ENCODE data around the gene LMTK2.

LMTK2 gene

DNA sequence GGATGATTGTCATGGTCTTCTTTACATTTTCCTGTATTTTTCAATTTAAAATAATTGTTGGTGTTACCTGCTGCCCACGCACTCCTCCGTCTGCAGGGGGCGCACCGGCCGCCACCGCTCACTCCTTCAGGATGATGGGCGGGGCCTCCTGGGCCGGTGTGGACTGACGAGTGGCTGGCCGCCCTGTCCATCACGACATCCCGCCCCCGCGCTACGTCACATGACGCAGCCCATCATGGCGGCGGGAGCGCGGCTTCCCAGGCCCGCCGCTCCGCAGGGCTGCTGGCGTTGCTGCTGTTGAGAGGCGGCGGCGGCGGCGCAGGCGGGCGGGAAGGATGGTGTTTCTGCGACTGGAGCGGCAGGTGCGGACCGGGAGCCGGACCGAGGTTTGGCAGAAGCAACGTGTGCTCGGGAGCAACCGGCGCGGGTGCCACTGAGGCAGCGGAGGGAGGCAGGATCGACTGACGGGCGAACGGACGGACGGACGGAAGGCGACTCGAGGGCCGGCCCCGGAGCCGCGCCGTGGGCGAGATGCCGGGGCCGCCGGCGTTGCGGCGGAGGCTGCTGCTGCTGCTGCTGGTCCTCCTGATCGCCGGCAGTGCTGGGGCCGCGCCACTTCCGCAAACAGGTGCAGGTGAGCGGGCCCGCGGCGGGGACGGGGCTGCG lies at the start of gene LMTK2:
LMTK2 (plus strand) TSS at position 216 of the 666 bp plus-strand sequence; CDS start at position 532, 316 bp downstream.
- DNase-seq (ENCODE audit: low read depth in 2 of 2): peak; percentile 93 to 97

DNA sequence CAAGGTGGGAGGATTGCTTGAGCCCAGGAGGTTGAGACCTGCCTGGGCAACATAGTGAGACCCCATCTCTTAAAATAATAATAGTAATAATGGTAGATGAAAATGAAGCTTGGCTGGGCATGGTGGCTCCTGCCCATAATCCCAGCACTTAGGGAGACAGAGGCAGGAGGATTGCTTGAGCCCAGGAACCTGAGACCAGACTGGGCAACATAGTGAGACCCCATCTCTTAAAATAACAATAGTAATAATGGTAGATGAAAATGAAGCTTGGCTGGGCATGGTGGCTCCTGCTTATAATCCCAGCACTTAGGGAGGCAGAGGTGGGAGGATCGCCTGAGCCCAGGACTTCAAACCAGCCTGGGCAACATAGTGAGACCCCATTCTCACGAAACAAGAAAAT lies 49.5 kb upstream of the LMTK2 start:
- no peak for DNase-seq (ENCODE audit: low read depth in 2 of 2)

DNA sequence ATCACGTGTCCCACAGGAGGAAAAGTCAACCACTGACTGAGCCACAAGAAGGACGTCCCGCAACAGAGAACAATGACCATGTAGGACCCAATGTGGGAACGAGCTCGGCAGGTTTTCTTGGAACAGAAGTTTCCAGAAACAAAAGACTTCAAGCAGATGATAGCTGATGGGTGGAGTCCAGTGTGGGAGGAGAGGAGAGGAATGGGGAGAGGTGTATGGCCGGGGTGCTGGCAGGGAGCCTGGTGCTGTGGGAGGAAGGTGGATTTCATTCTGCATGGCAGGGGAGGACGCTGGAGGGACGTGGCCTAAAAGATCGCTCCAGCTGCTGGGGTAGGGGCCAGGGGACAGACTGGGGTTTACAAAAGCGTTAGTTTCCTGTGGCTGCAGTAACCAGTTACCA lies 48.5 kb upstream of the LMTK2 start:
- DNase-seq (ENCODE audit: low read depth in 2 of 2): no peak

DNA sequence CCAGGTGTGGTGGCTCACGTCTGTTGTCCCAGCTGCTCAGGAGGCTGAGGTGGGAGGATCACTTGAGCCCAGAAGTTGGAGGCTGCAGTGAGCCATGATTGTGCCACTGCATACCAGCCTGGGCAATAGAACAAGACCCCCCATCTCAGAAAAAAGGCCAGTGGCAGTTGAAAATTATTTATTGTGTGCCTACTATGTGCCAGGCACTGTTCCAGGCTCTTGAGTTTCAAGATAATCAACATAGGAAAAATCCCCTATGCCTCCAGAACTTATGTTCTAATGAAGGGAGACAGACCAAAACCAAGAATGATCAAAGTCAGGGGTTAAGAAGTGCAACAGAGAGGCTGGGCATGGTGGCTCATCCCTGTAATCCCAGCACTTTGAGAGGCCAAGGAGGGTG lies 42.4 kb upstream of the LMTK2 start:
- no peak for DNase-seq (ENCODE audit: low read depth in 2 of 2)

DNA sequence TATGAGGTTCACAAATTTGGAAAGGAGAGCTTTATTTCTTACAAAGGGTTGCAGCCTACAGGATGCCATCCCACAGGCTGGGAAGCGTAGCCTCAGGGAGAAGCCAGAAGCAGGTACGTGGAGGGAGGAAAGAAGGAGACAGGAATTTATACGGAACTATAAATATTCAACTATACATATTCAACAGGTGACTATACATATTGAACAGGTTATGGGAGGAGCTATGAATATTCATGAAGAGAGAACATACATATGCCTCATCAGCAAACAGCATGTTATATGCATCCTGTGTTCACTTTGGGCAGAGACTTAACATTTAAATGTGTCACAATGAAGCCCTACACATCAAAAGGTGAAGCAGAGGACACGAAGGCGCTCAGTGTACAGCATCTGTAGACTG lies 40.5 kb upstream of the LMTK2 start:
- DNase-seq (ENCODE audit: low read depth in 2 of 2): no peak

DNA sequence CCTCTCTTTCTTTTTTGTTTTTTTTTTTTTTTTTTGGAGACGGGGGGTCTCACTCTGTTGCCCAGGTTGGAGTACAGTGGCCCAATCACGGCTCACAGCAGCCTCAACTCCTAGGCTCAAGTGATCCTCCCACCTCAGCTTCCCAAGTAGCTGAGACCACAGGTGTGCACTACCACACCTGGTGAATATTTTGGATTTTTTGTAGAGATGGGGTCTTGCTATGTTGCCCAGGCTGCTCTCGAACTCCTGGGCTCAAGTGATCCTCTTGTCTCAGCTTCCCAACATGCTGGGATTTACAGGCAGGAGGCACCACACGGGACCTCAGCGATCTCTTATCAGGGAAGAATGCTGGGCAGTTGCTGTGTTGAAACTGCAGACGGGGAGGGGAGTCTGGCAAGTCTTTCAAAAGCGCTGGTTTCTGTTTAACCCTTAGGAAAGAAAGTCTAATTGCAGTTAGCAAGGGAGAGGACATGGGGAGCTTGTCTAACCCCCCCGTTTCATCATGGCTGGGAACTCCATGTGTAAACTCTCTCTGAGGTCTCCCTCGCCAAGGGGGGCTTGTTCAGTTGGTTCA lies 39.6 kb upstream of the LMTK2 start:
- DNase-seq (ENCODE audit: low read depth in 2 of 2): no peak

DNA sequence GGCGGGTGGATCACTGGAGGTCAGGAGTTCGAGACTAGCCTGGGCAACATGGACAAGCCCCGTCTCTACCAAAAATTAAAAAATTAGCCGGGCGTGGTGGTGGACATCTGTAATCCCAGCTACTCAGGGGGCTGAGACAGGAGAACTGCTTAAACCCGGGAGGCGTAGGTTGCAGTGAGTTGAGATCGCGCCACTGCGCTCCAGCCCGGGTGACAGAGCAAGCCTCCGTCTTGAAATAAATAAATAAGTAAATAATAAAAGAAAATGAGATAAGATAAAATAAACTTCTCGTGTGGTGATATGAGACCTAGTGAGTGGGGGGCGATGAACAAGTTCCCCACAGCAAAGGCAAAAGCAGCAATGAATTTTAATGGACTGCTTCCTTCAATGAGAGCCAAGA lies 33.6 kb upstream of the LMTK2 start:
- no peak for DNase-seq (ENCODE audit: low read depth in 2 of 2)

DNA sequence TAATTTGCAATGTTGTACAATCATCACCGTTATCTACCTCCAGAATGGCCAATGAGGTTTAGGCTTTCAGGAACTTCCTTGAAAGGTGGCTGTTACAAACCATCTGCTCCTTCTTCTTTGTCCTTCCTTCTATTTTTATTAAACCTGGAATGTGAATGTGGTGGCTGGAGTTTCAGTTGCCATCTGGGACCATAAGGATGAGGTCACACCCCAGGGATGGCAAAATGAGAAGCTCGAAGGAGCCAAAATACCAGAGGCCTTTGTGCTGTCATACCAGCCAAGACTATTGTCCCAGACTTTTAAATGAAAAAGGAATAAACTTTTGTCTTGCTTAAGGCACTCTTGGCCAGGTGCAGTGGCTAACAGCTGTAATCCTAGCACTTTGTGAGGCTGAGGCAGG lies 30.9 kb upstream of the LMTK2 start:
- DNase-seq (ENCODE audit: low read depth in 2 of 2): no peak

DNA sequence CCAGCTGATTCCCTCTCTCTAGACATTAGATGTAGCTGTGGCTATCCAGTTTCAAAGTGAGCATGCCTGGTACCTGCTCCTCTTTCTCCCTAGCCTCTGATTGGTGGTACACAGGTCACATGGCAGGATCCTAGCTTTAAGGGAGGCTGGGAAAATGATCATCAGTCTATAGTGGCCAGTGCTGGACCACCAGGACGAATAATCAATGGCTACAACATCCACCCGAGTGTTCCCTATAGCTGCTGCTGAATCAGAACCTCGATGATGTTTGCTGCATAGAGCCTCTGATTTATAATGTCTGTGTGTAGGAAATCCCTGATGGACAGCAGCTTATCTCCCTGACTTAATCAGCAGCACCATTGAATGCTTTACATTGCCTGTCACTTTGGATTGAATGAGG lies 28.9 kb upstream of the LMTK2 start:
- DNase-seq (ENCODE audit: low read depth in 2 of 2): no peak

DNA sequence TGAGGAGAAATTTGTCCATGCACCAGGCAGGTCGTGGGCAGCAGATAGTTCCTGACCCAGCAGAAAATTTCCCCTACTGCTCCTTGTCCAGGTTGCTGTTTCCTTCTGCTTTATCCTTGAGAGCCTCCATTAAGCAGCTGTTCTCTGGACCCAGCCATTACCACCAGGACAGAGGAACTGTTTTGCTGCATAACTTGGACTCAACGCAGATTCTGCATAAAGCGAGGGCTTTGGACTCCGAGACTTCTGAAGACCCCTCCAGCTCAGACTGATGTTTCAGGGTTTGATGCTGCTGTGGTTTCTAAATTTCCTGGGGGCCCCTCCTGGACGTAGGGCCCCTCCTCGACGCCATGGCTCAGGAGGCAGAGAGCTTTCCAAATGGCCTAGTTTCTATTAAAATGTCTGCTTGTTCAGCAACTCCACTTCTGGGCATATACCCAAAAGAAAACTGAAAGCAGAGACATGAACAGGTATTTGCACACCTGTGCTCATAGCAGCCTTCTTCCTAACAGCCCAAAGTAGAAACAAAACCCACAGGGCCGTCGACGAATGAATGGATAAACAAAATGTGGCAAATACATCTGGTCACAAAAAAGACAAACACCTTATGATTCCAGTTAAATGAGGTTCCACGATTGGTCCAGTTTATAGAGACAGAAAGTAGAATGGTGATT lies 28.3 kb upstream of the LMTK2 start:
- DNase-seq (ENCODE audit: low read depth in 2 of 2): no peak

DNA sequence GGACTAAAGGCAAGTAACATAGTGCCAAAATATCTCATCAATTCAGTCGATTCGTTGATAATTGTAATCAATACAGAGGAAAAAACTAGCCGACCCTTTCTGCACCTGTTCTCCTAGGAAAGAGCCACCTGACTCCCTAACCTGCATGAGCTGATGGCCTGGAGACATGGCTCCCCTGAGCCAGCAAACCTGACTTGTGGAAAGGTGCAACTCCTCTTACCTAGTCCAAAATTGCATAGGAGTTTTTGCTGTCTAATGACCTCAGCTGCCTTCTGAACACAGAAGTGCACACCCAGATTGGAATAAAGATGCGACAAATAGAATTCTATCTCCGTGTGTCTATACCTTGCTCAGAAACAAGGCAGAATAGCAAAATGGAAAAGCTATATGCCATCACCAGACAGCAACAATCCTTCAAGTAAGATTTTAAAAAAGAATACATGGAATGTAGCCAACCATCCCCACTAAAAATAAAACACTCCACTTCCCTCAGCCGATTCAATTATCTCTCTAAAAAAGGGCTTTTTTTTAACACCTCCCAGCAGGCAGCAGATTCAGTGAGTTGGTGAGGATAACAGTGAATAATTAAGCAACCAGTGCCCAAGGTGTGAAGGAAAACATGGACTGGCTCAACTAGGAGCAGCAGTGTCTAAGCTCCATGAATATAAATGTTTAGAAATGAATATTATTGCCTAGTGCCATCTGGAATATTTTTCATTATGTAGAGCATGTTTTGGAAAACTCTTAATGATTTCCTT lies 26.6 kb upstream of the LMTK2 start:
- no peak for DNase-seq (ENCODE audit: low read depth in 2 of 2)

DNA sequence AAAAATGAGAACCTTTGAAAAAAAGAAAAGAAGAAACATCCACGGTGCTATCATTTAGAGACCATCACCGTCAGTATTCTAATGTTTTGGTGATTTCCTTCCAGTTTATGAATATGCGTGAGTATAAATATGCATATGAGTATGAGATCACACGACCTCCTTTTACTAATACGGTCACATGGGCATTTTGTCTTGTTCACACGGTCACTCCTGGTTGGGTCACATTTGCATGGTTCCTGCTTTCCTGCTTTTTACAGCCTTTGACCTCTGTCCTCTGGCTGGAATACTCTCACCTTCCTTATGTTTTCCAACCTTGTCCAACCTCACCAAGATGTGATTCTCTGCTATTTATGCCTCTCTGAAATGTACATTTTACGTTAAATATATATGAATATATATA lies 25.3 kb upstream of the LMTK2 start:
- no peak for DNase-seq (ENCODE audit: low read depth in 2 of 2)

DNA sequence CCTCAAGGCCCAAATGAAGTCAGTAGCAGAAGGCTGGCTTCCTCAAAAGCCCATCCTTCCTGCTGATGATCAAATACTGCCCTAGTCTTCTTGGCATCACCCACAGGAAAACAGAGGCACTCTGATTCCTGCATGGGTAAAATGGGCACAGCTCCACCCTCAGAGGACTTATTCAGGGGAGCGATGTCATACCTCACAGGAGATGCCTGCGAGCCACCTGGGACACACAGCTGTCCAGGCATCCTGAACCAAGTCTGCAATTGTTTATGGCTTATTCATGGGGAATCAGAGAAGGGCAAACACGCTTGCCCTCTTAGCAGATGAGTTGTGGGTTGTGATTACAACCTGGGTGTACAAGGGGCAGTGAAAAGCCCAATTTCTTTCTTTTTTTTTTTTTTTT lies 22.0 kb upstream of the LMTK2 start:
- DNase-seq (ENCODE audit: low read depth in 2 of 2): no peak

DNA sequence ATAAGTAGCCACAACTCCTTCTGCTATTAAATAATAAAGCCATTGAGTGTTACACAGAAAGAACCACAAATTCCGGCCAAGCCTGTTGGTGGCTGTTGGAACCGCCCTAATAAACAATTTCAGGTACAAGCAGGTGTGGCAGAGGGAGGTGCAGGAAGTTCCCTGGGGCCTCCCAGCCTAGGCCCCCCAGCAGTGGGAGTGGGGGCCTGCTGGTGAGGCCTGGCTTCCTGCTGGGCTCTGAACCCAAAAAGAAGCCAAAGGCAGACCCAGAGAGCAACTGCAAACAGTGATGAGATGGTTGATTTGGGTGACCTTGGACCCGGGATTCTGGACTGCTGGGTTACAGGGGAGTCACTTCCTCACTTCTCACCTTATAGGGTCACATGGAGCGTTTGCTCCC lies 21.0 kb upstream of the LMTK2 start:
- DNase-seq (ENCODE audit: low read depth in 2 of 2): no peak

DNA sequence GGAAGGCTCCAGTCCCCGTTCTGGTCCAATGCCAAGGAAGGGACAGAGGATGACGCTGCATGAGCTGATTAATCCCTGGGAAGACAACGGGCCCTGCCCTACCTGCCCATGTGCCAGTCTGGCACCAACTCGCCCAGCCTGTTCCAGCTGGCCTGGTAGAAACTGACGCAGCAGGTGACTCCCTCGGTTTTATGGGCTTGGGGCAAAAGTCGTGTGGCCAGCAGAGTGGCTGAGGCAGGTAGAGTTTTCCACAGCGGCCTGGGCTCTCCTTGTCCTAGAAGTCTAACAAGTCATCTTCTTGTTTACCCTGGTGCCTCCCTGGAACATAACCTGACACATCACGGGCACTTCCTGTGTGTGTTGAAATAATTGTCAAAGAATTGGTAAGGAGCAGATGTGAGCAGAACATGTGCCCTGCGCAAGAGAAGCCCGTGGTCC lies 20.4 kb upstream of the LMTK2 start:
- DNase-seq (ENCODE audit: low read depth in 2 of 2): no peak

DNA sequence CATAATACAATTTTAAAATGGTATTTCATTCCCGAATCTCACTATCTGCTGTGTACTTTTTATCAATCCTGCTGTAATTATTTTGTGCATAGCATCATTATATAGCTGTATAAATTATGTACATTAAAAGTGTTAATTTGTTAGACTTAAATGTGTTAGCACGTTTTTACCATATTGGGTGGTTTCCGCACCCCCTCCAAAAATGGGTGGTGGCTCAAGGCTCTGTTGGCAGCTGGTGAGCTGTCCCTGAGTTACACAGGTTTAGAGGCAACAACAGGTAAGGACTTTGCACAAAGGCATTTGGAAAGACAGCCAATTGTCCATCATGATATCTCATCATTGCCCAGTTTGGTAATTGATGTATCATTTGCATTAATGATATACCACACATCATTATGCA lies 18.6 kb upstream of the LMTK2 start:
- no peak for DNase-seq (ENCODE audit: low read depth in 2 of 2)

DNA sequence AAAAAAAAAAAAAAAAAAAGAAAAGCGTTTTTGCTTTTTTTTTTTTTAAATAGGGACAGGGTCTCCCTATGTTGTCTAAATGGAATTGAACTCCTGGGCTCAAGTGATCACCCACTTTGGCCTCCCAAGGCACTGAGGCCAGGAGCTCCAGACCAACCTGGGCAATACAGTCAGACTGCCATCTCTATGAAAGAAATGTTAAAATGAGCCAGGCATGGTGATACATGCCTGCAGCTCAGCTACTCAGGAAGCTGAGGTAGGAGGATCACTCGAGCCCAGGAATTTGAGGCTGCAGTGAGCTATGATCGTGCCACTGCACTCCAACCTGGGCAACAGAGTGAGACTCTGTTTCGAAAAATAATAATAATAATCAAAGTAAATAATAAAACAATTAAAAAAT lies 16.5 kb upstream of the LMTK2 start:
- DNase-seq (ENCODE audit: low read depth in 2 of 2): no peak

DNA sequence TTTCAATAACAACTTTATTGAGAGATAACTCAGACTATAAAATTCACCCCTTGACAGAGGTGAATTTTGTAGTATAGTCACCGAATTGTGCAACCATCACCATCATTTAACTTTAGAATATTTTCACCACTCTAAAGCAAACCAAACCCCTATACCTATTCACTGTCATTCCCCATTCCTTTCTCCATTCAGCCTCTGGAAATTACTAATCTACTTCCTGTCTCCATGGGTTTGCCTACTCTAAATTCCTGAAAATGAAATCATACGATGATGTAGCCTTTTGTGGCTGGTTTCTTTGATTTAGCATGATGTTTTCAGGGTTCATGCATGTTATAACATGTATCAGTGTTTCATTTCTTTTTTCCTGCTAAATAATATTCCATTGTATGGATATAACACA lies 15.6 kb upstream of the LMTK2 start:
- no peak for DNase-seq (ENCODE audit: low read depth in 2 of 2)

DNA sequence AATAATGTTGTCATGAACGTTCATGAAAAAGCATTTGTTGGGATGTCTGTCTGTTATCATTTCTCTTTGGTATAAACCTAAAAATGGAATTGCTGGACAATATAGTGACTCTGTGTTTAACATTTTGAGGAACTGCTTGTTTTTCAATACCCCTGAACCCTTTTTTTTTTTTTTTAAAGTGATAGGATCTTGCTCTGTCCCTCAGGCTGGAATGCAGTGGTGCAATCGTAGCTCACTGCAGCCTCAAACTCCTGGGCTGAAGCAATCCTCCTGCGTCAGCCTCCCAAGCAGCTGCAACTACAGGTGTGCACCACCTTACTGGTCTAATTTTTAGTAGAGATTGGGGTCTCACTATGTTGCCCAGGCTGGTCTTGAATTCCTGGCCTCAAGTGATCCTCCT lies 15.1 kb upstream of the LMTK2 start:
- DNase-seq (ENCODE audit: low read depth in 2 of 2): no peak

DNA sequence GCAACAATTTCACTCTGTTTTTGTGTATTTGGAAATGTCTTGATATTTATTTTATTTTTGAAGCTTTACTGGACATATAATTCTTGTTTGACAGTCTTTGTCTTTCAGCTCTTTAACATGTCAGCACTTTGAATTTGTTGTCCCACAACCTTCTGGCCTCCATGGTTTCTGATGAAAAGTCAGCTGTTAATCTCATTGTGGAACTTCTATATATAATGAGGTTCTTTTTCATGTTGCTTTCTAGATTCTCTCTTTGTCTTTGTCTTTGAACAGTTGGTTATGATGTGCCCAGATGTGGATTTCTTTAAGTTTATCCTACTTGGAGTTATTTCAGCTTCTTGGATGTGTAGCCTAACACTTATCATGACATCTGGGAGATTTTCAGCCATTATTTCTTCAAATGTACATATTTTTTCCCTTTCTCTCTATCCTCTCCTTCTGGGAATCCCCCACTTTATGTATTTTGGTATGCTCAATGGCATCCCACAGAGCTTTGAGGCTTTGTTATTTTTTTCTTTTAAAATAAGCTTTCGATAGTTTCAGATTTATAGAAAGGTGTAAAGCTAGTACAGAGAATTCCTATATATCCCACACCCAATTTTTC lies 9.5 kb upstream of the LMTK2 start:
- no peak for DNase-seq (ENCODE audit: low read depth in 2 of 2)

DNA sequence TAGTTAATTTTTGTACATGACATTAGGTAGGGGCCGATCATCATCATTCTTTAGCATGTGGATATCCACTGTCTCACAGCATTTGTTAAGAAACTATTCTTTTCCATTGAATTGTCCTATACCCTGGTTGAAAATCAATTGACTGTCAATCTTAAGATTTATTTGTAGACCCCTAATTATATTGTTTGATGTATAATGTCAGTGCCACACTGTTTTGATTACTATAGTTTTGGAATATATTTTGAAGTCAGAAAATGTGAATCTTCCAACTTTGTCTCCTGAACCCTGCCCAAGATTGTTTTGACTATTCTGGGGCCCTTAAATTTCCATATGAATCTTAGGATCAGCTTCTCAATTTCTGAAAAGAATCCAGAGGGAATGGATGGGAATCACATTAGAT lies 6.6 kb upstream of the LMTK2 start:
- no peak for DNase-seq (ENCODE audit: low read depth in 2 of 2)

DNA sequence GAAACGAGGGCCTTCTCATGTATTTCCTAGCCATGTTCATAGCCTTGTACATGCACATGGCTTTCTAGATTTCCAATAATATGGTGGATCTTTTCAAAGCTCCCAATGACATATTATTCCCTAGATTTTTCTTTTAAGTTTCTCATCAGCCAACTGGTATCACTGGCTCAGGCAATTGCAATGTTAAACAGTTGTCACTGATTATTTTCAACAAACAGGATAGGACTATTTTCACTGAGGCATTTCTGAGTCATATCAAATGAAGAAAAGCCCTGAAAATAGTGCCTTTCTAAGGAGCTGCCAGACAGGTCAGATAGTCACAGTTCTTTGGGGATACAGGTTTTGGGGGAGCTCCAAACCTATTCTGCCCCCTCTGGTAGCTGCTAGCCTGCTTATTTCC lies 4.5 kb upstream of the LMTK2 start:
- DNase-seq (ENCODE audit: low read depth in 2 of 2): no peak
